HEK293 (cell line): Measurements from ENCODE around the gene TAS2R42.

Experiments used
- CTCF ChIA-PET: fragments of 350-600 bp; formaldehyde crosslinking; extraction: SDS; loops from one replicate; lab custom pipeline; 2021; ENCODE audit warnings: antibody characterized with exemption; lab: Yijun Ruan, JAX
- POLR2A ChIA-PET: fragments of 300-600 bp; formaldehyde crosslinking; extraction: SDS; loops from one replicate; lab custom pipeline; 2020; ENCODE audit warnings: antibody characterized with exemption, inconsistent platforms; lab: Yijun Ruan, JAX
- H3K27ac ChIP-seq: fragments of 200-500 bp; sonication (Bioruptor generic); 2 replicates; pipeline ENCODE4 v1.5.1; 2014; ENCODE audit warnings: low read depth, low read length, control low read depth, inconsistent platforms; ENCODE audit errors: extremely low read depth
- H3K36me3 ChIP-seq, 2 experiments: fragments of 200-500 bp in 1 of 2; sonication (Bioruptor generic) in 1 of 2; 1 replicate in 1 of 2; 2 replicates in 1 of 2; pipeline ENCODE4 v1.5.1; 2014 to 2017; ENCODE audit warnings: inconsistent platforms in 2 of 2, low read length in 2 of 2; ENCODE audit not compliant: control insufficient read depth in 2 of 2, insufficient read depth in 1 of 2
- H3K4me1 ChIP-seq: fragments of 200-500 bp; sonication (Bioruptor generic); 2 replicates; pipeline ENCODE4 v1.5.1; 2014; ENCODE audit warnings: mild to moderate bottlenecking, low read length, inconsistent platforms; ENCODE audit not compliant: control insufficient read depth, insufficient read depth
- H3K4me3 ChIP-seq: 2 replicates; pipeline ENCODE4 v1.5.1; 2011; ENCODE audit warnings: low read depth, mild to moderate bottlenecking, control low read depth, low read length, moderate library complexity
- H3K9me3 ChIP-seq: fragments of 200-500 bp; sonication (Bioruptor generic); 2 replicates; pipeline ENCODE4 v1.5.1; 2014; ENCODE audit warnings: low read depth, low read length, inconsistent platforms; ENCODE audit not compliant: control insufficient read depth, insufficient read depth
- ATF2 ChIP-seq: fragments of 450-650 bp; formaldehyde crosslinking; IDR thresholded peaks from 2 replicates; pipeline ENCODE4 v1.5.1; 2016; ENCODE audit warnings: missing biosample characterization, missing genetic modification characterization, low read depth
- HIC1 ChIP-seq: fragments of 450-650 bp; formaldehyde crosslinking; IDR thresholded peaks from 2 replicates; pipeline ENCODE4 v1.5.1; 2016; ENCODE audit warnings: missing biosample characterization, missing genetic modification characterization
- IKZF3 ChIP-seq: fragments of 450-650 bp; IDR thresholded peaks from 2 replicates; pipeline ENCODE4 v1.5.0; 2018; ENCODE audit warnings: missing biosample characterization, mild to moderate bottlenecking, missing genetic modification characterization, moderate library complexity
- SCRT2 ChIP-seq: fragments of 450-650 bp; formaldehyde crosslinking; IDR thresholded peaks from 2 replicates; pipeline ENCODE4 v1.5.1; 2016; ENCODE audit warnings: missing biosample characterization, missing genetic modification characterization
- TCF7L2 ChIP-seq: IDR thresholded peaks from 2 replicates; pipeline ENCODE4 v1.6.1; 2011; ENCODE audit warnings: low read depth, mild to moderate bottlenecking, inconsistent platforms, low read length, moderate library complexity, borderline replicate concordance
- WT1 ChIP-seq: fragments of 450-650 bp; formaldehyde crosslinking; IDR thresholded peaks from 2 replicates; pipeline ENCODE4 v1.5.1; 2016; ENCODE audit warnings: missing biosample characterization, missing genetic modification characterization
- ZBTB6 ChIP-seq: fragments of 450-650 bp; formaldehyde crosslinking; IDR thresholded peaks from 2 replicates; pipeline ENCODE4 v1.5.1; 2017; ENCODE audit warnings: missing biosample characterization, missing genetic modification characterization
- ZNF140 ChIP-seq: fragments of 450-650 bp; formaldehyde crosslinking; IDR thresholded peaks from 2 replicates; pipeline ENCODE4 v1.5.1; 2016; ENCODE audit warnings: missing biosample characterization, missing genetic modification characterization
- ZNF16 ChIP-seq: fragments of 450-650 bp; formaldehyde crosslinking; IDR thresholded peaks from 2 replicates; pipeline ENCODE4 v1.5.1; 2016; ENCODE audit warnings: low read depth, missing biosample characterization, missing genetic modification characterization
- ZNF2 ChIP-seq: fragments of 450-650 bp; formaldehyde crosslinking; IDR thresholded peaks from 2 replicates; pipeline ENCODE4 v1.5.1; 2016; ENCODE audit warnings: missing biosample characterization, missing genetic modification characterization
- ZNF214 ChIP-seq: fragments of 450-650 bp; formaldehyde crosslinking; IDR thresholded peaks from 2 replicates; pipeline ENCODE4 v1.5.1; 2017; ENCODE audit warnings: missing biosample characterization, mild to moderate bottlenecking, missing genetic modification characterization, borderline replicate concordance
- ZNF37A ChIP-seq: fragments of 450-650 bp; IDR thresholded peaks from 2 replicates; pipeline ENCODE4 v1.5.1; 2018; ENCODE audit warnings: missing biosample characterization, missing genetic modification characterization
- ZNF404 ChIP-seq: fragments of 450-650 bp; formaldehyde crosslinking; IDR thresholded peaks from 2 replicates; pipeline ENCODE4 v1.5.1; 2017; ENCODE audit warnings: missing biosample characterization, missing genetic modification characterization
- ZNF449 ChIP-seq: fragments of 450-650 bp; formaldehyde crosslinking; IDR thresholded peaks from 2 replicates; pipeline ENCODE4 v1.5.1; 2017; ENCODE audit warnings: missing biosample characterization, mild to moderate bottlenecking, missing genetic modification characterization, moderate library complexity
- ZNF514 ChIP-seq: fragments of 450-650 bp; formaldehyde crosslinking; IDR thresholded peaks from 2 replicates; pipeline ENCODE4 v1.5.1; 2016; ENCODE audit warnings: missing biosample characterization, missing genetic modification characterization
- ZNF521 ChIP-seq: fragments of 450-650 bp; formaldehyde crosslinking; IDR thresholded peaks from 2 replicates; pipeline ENCODE4 v1.5.1; 2017; ENCODE audit warnings: missing biosample characterization, mild to moderate bottlenecking, missing genetic modification characterization
- ZNF544 ChIP-seq: fragments of 450-650 bp; formaldehyde crosslinking; IDR thresholded peaks from 2 replicates; pipeline ENCODE4 v1.5.0; 2017; ENCODE audit warnings: missing biosample characterization, missing genetic modification characterization
- ZNF555 ChIP-seq: fragments of 450-650 bp; formaldehyde crosslinking; conservative IDR thresholded peaks from 2 replicates; pipeline ENCODE4 v1.5.1; 2017; ENCODE audit warnings: missing biosample characterization, mild to moderate bottlenecking, missing genetic modification characterization, inconsistent platforms
- ZNF660 ChIP-seq: fragments of 450-650 bp; IDR thresholded peaks from 2 replicates; pipeline ENCODE4 v1.5.1; 2018; ENCODE audit warnings: missing biosample characterization, mild to moderate bottlenecking, missing genetic modification characterization
- ZNF791 ChIP-seq: fragments of 450-650 bp; formaldehyde crosslinking; IDR thresholded peaks from 2 replicates; pipeline ENCODE4 v1.5.1; 2016; ENCODE audit warnings: missing biosample characterization, missing genetic modification characterization
- ZXDB ChIP-seq: fragments of 450-650 bp; formaldehyde crosslinking; IDR thresholded peaks from 2 replicates; pipeline ENCODE4 v1.5.1; 2016; ENCODE audit warnings: missing biosample characterization, missing genetic modification characterization

Gene TAS2R42

GRCh38 chr12:11150832-11151231 is 35.9 kb downstream of the TAS2R42 start:
- Histone ChIP-seq H3K36me3 (peaks cover 0 to 3% of the 10 kb centered on the region in 2 experiments; a peak in 2 of 3 replicates), H3K9me3 (no peaks in the 10 kb centered on the region; the same call in none of the 2 replicates), H3K4me1 (no peaks in the 10 kb centered on the region), H3K4me3 (no peak overlapping the region), H3K27ac (no peak overlapping the region)
- CTCF ChIA-PET = interaction anchor here (0.7 kb wide), 1 partner anchor 18 kb away, joined by 3 read pairs; no protein-coding TSS in a partner anchor
- POLR2A ChIA-PET = no interaction called here
- no peak for TF ChIP-seq ZNF555
- TF ChIP-seq ZNF449 (tag by site-specific recombination) = no peak
- TF ChIP-seq ZNF214 = no peak
- no peak for TF ChIP-seq ZNF514
- no peak for TF ChIP-seq ZNF544 (tag by site-specific recombination)
- no peak for TF ChIP-seq ZNF404
- no peak for TF ChIP-seq ZBTB6 (tag by site-specific recombination)
- TF ChIP-seq ZNF37A (tag by site-specific recombination) = no peak
- TF ChIP-seq ZNF140 (tag by site-specific recombination) = no peak
- no peak for TF ChIP-seq WT1 (tag by site-specific recombination)
- no peak for TF ChIP-seq ZNF16 (tag by site-specific recombination)
- TF ChIP-seq, all 188 proteins: peak for 0

GRCh38 chr12:11147420-11147819 is 39.3 kb downstream of the TAS2R42 start:
- H3K9me3 ChIP-seq = no peaks in the 10 kb centered on the region
- no peak overlapping the region for H3K4me3 ChIP-seq
- CTCF ChIA-PET = no interaction called here
- peaks cover 0 to 3% of the 10 kb centered on the region in 2 experiments; a peak in 2 of 3 replicates for H3K36me3 ChIP-seq
- POLR2A ChIA-PET = no interaction called here
- H3K4me1 ChIP-seq = no peaks in the 10 kb centered on the region
- H3K27ac ChIP-seq = no peak overlapping the region
- no peak for TF ChIP-seq ZNF521 (tag by site-specific recombination)
- TF ChIP-seq SCRT2 (tag by site-specific recombination) = peak; percentile 68
- TF ChIP-seq IKZF3 (tag by site-specific recombination) = no peak
- no peak for TF ChIP-seq ZNF791 (tag by site-specific recombination)
- TF ChIP-seq ZNF214 = no peak
- peak; percentile 65 for TF ChIP-seq ATF2 (tag by site-specific recombination)

- Histone ChIP-seq H3K4me3 (no peak overlapping the region), H3K27ac (no peak overlapping the region), H3K9me3 (no peaks in the 10 kb centered on the region), H3K4me1 (no peaks in the 10 kb centered on the region), H3K36me3 (no peaks in the 10 kb centered on the region; a peak in 1 of 3 replicates)
- ChIA-PET POLR2A (no interaction called here), CTCF (no interaction called here)
- TF ChIP-seq ZNF660 = no peak
- TF ChIP-seq ZXDB (tag by site-specific recombination) = no peak
- no peak for TF ChIP-seq HIC1 (tag by site-specific recombination)
- no peak for TF ChIP-seq TCF7L2
- TF ChIP-seq ZNF2 (tag by site-specific recombination) = no peak
Measured at GRCh38 chr12:11144297-11144696, 42.4 kb downstream of the TAS2R42 start.
